CD8-positive, alpha-beta memory T cell (primary cell): Measurements from ENCODE around the gene EGFR. TPM values are rescaled to one million over a fixed set of nuclear protein-coding genes. Genes with fewer than 3 reads are reported as not detected.

Experiments used
- CTCF ChIA-PET: fragments of 350-600 bp; sonication (Branson Sonifier 250); formaldehyde crosslinking; loops from one replicate; lab custom pipeline; 2021; ENCODE audit warnings: antibody characterized with exemption; lab: Charles Lee
- POLR2A ChIA-PET: fragments of 350-600 bp; sonication (Branson Sonifier 250); formaldehyde crosslinking; loops from one replicate; lab custom pipeline; 2021; ENCODE audit warnings: antibody characterized with exemption; lab: Charles Lee
- DNase-seq, 5 donors: peaks; one replicate each; pipeline versions ENCODE4 v3.0.0 to v3.0.0-alpha.2; 2020 to 2022; ENCODE audit warnings: mixed read lengths in 1 of 5
- H3K27ac ChIP-seq: one replicate; pipeline ENCODE4 v1.7.0; 2013; ENCODE audit warnings: low read depth, mild to moderate bottlenecking, low read length, moderate library complexity
- H3K27me3 ChIP-seq: 2 replicates; pipeline ENCODE4 v1.7.0; 2013; ENCODE audit warnings: low read length, mild to moderate bottlenecking; ENCODE audit not compliant: insufficient read depth, poor library complexity, severe bottlenecking
- H3K36me3 ChIP-seq: 2 replicates; pipeline ENCODE4 v1.7.0; 2013; ENCODE audit warnings: mild to moderate bottlenecking, low read length, moderate library complexity; ENCODE audit not compliant: insufficient read depth
- H3K4me1 ChIP-seq: 2 replicates; pipeline ENCODE4 v1.7.0; 2013; ENCODE audit warnings: mild to moderate bottlenecking, low read length, moderate library complexity; ENCODE audit not compliant: insufficient read depth
- H3K4me3 ChIP-seq: 2 replicates; pipeline ENCODE4 v1.7.0; 2013; ENCODE audit warnings: mild to moderate bottlenecking, low read length
- H3K9me3 ChIP-seq: 2 replicates; pipeline ENCODE4 v1.7.0; 2013; ENCODE audit warnings: mild to moderate bottlenecking, low read length
- H3K27ac Mint-ChIP-seq, 8 donors: one replicate each; pipeline ENCODE4 v1.8.0; 2020 to 2021; ENCODE audit warnings: mixed read lengths in 8 of 8, mild to moderate bottlenecking in 6 of 8, inconsistent platforms in 3 of 8, moderate library complexity in 3 of 8
- H3K27me3 Mint-ChIP-seq, 2 donors: one replicate each; pipeline ENCODE4 v1.8.0; 2020 to 2021; ENCODE audit warnings: mixed read lengths in 2 of 2, mild to moderate bottlenecking in 1 of 2, moderate library complexity in 1 of 2
- H3K36me3 Mint-ChIP-seq, 3 donors: one replicate each; pipeline ENCODE4 v1.8.0; 2020 to 2021; ENCODE audit warnings: mixed read lengths in 3 of 3, inconsistent platforms in 1 of 3, mild to moderate bottlenecking in 1 of 3
- H3K4me1 Mint-ChIP-seq, 3 donors: one replicate each; pipeline ENCODE4 v1.8.0; 2020 to 2021; ENCODE audit warnings: mixed read lengths in 3 of 3, inconsistent platforms in 1 of 3, mild to moderate bottlenecking in 1 of 3
- H3K4me3 Mint-ChIP-seq, 7 donors: one replicate each; pipeline ENCODE4 v1.8.0; 2020 to 2021; ENCODE audit warnings: mixed read lengths in 7 of 7, mild to moderate bottlenecking in 6 of 7, moderate library complexity in 4 of 7, inconsistent platforms in 2 of 7
- H3K9me3 Mint-ChIP-seq, 5 donors: one replicate each; pipeline ENCODE4 v1.8.0; 2020 to 2022; ENCODE audit warnings: mixed read lengths in 5 of 5, mild to moderate bottlenecking in 3 of 5, moderate library complexity in 2 of 5, inconsistent platforms in 1 of 5
- polyA plus RNA-seq: library from polyadenylated mRNA; unstranded; fragments of 300-500 nt; fragmentation: Illumina TruSeq; gene quantifications from one replicate; pipeline ENCODE4 v1.2.3, GENCODE V29; 2021
- total RNA-seq, 2 experiments: library from RNA; stranded (reverse); gene quantifications; one replicate each; pipeline ENCODE4 v1.2.3, GENCODE V29; 2021

Gene EGFR
- total and polyA plus RNA-seq, 3 experiments from 2014 or later, result not detected

- Histone ChIP-seq H3K9me3 (no peaks in the 10 kb centered on the region), H3K36me3 (no peaks in the 10 kb centered on the region), H3K27ac (no peak overlapping the region), H3K4me1 (peaks cover 3% of the 10 kb centered on the region), H3K4me3 (no peak overlapping the region), H3K27me3 (peaks cover 22% of the 10 kb centered on the region)
- Mint-ChIP-seq H3K4me3 (no peak overlapping the region), H3K27me3 (peaks cover 36 to 67% of the 10 kb centered on the region in 2 donors), H3K9me3 (no peaks in the 10 kb centered on the region), H3K27ac (peak overlapping the region in 2 of 8 donors; percentile 7 to 35), H3K36me3 (no peaks in the 10 kb centered on the region), H3K4me1 (peaks cover 11 to 24% (median 12%) of the 10 kb centered on the region in 3 donors)
- ChIA-PET CTCF (interaction anchor here (1.5 kb wide), 1 partner anchor 478 kb away, joined by 4 read pairs; no protein-coding TSS in a partner anchor), POLR2A (no interaction called here)
- DNase-seq, result no peak
Observed at GRCh38 chr7:55251911-55252310, 233.1 kb downstream of the EGFR start.

GRCh38 chr7:55252386-55252785, 233.6 kb downstream of the EGFR start:
- peaks cover 22% of the 10 kb centered on the region for H3K27me3 ChIP-seq
- H3K4me3 ChIP-seq, result no peak overlapping the region
- H3K9me3 ChIP-seq, result no peaks in the 10 kb centered on the region
- Mint-ChIP-seq H3K36me3 (no peaks in the 10 kb centered on the region), H3K9me3 (no peaks in the 10 kb centered on the region), H3K4me1 (peaks cover 11 to 24% (median 12%) of the 10 kb centered on the region in 3 donors), H3K27me3 (peaks cover 36 to 72% of the 10 kb centered on the region in 2 donors), H3K4me3 (no peak overlapping the region), H3K27ac (no peak overlapping the region)
- no peaks in the 10 kb centered on the region for H3K36me3 ChIP-seq
- POLR2A ChIA-PET, result no interaction called here
- no peak for DNase-seq
- CTCF ChIA-PET, result interaction anchor here (1.5 kb wide), 1 partner anchor 479 kb away, joined by 4 read pairs; no protein-coding TSS in a partner anchor
- H3K4me1 ChIP-seq, result peaks cover 3% of the 10 kb centered on the region
- H3K27ac ChIP-seq, result no peak overlapping the region

DNA sequence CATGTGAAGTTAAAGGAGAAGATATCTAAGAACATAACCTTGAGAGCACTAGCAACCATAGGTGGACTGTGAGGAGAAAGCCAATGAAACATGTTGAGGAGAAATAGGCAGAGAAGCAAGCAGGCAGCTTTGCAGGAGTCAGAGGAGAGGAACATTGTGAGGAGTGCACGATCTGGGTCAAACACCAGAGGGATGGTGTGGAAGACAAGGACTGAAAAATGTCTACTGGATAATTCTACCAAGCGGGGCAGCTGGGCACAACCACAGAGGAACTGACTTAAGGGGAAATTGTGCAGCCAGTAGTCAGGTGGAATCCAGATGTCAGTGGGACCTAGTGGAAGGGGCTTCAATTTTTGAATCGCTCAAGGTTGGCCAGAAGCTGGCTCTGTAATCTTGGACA, 234.4 kb downstream of the EGFR start:
- Histone ChIP-seq H3K9me3 (no peaks in the 10 kb centered on the region), H3K4me1 (peaks cover 3% of the 10 kb centered on the region), H3K4me3 (no peak overlapping the region), H3K27me3 (peaks cover 22% of the 10 kb centered on the region), H3K27ac (no peak overlapping the region), H3K36me3 (no peaks in the 10 kb centered on the region)
- no peaks in the 10 kb centered on the region for H3K36me3 Mint-ChIP-seq
- no peaks in the 10 kb centered on the region for H3K9me3 Mint-ChIP-seq
- H3K27ac Mint-ChIP-seq, result peak overlapping the region in 1 of 8 donors; percentile 2
- peaks cover 34 to 72% of the 10 kb centered on the region in 2 donors for H3K27me3 Mint-ChIP-seq
- POLR2A ChIA-PET, result no interaction called here
- CTCF ChIA-PET, result interaction anchor here (1.5 kb wide), 1 partner anchor 480 kb away, joined by 4 read pairs; no protein-coding TSS in a partner anchor
- no peak for DNase-seq
- peaks cover 11 to 24% (median 12%) of the 10 kb centered on the region in 3 donors for H3K4me1 Mint-ChIP-seq
- peak overlapping the region in 4 of 7 donors; percentile 9 to 58 (median 24) for H3K4me3 Mint-ChIP-seq

GRCh38 chr7:55254242-55254595, 235.4 kb downstream of the EGFR start:
- H3K36me3 ChIP-seq, result no peaks in the 10 kb centered on the region
- ChIA-PET CTCF (interaction anchor here (1.1 to 2.3 kb wide), 12 partner anchors 8 to 502 kb away, joined by 3 to 9 read pairs (median 4); no protein-coding TSS in a partner anchor), POLR2A (no interaction called here)
- no peaks in the 10 kb centered on the region for H3K9me3 ChIP-seq
- peaks cover 28 to 68% of the 10 kb centered on the region in 2 donors for H3K27me3 Mint-ChIP-seq
- peaks cover 22% of the 10 kb centered on the region for H3K27me3 ChIP-seq
- no peak overlapping the region for H3K27ac ChIP-seq
- peaks cover 11 to 24% (median 12%) of the 10 kb centered on the region in 3 donors for H3K4me1 Mint-ChIP-seq
- H3K9me3 Mint-ChIP-seq, result no peaks in the 10 kb centered on the region
- H3K4me3 ChIP-seq, result no peak overlapping the region
- DNase-seq, result no peak
- H3K4me1 ChIP-seq, result peaks cover 3% of the 10 kb centered on the region
- no peaks in the 10 kb centered on the region for H3K36me3 Mint-ChIP-seq
- no peak overlapping the region for H3K27ac Mint-ChIP-seq
- peak overlapping the region; percentile 40 to 80 (median 57) for H3K4me3 Mint-ChIP-seq

DNA sequence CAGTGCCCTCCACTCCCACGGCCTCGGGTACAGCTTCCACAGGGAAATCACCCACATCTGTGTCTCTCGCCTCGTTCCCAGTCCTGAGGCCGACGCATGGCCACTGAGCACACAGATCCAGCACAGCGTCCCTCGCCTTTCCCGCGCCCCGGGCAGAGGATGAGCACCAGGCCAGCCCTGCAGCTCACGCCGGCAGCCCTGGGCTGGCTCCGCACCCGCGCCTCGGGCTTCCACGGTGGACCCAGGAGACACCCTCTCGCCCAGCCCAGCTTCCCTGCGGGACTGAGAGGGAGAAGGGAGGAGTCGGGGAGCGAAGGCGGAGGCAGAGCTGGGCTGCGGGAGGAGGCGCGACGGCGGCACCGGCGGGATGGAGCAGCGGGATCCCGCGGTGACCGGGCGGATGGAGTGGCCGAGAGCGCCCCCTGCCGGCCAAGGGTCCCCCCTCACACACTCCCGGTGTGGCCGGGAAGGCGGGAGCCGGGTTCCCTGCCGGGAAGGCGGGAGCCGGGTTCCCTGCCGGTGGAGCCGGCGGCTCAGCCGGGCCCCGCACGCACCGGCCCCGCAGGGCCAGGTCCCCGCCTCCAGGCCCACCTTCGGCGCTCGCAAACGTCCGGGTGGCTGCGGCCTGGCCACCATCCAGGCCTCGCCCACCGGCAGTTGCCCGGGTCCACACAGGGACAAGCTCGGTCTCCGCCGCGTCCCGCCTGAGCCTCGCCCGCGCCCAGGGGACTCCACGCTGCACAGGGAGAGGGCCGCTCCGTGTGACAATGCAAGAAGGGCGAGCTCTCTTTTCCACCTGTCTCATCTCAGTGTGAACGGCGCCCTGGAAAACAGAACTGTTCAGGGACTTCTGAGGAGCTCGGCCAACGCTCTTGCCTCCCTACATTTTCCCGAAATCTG, 236.0 kb downstream of the EGFR start:
- Mint-ChIP-seq H3K4me1 (peaks cover 11 to 24% (median 12%) of the 10 kb centered on the region in 3 donors), H3K36me3 (no peaks in the 10 kb centered on the region), H3K27me3 (peaks cover 28 to 68% of the 10 kb centered on the region in 2 donors), H3K4me3 (peak overlapping the region; percentile 86 to 92 (median 88)), H3K27ac (peak overlapping the region in 4 of 8 donors; percentile 42 to 85 (median 61)), H3K9me3 (no peaks in the 10 kb centered on the region)
- H3K4me3 ChIP-seq, result peak overlapping the region; percentile 73
- CTCF ChIA-PET, result interaction anchor here (0.7 to 2.3 kb wide), 18 partner anchors 8 to 503 kb away, joined by 3 to 11 read pairs (median 4); no protein-coding TSS in a partner anchor
- DNase-seq, result peak; percentile 36 to 58 (median 51)
- H3K4me1 ChIP-seq, result peaks cover 3% of the 10 kb centered on the region
- H3K27ac ChIP-seq, result no peak overlapping the region
- no peaks in the 10 kb centered on the region for H3K9me3 ChIP-seq
- no peaks in the 10 kb centered on the region for H3K36me3 ChIP-seq
- peaks cover 22% of the 10 kb centered on the region for H3K27me3 ChIP-seq
- POLR2A ChIA-PET, result no interaction called here

GRCh38 chr7:55255496-55256445, 237.0 kb downstream of the EGFR start:
- Histone ChIP-seq H3K9me3 (no peaks in the 10 kb centered on the region), H3K4me3 (peak overlapping the region; percentile 73), H3K27me3 (peaks cover 22% of the 10 kb centered on the region), H3K4me1 (peaks cover 3% of the 10 kb centered on the region), H3K36me3 (no peaks in the 10 kb centered on the region), H3K27ac (no peak overlapping the region)
- peak; percentile 45 to 64 (median 53) for DNase-seq
- peak overlapping the region in 4 of 8 donors; percentile 42 to 85 (median 61) for H3K27ac Mint-ChIP-seq
- H3K36me3 Mint-ChIP-seq, result no peaks in the 10 kb centered on the region
- CTCF ChIA-PET, result interaction anchor here (0.7 to 2.3 kb wide), 17 partner anchors 9 to 504 kb away, joined by 3 to 11 read pairs (median 4); no protein-coding TSS in a partner anchor
- peaks cover 30 to 70% of the 10 kb centered on the region in 2 donors for H3K27me3 Mint-ChIP-seq
- peaks cover 11 to 24% (median 12%) of the 10 kb centered on the region in 3 donors for H3K4me1 Mint-ChIP-seq
- POLR2A ChIA-PET, result no interaction called here
- no peaks in the 10 kb centered on the region for H3K9me3 Mint-ChIP-seq
- H3K4me3 Mint-ChIP-seq, result peak overlapping the region; percentile 86 to 92 (median 88)

- no peaks in the 10 kb centered on the region for H3K9me3 Mint-ChIP-seq
Observed at GRCh38 chr7:55258631-55259030, 239.8 kb downstream of the EGFR start.

More at GRCh38 chr7:55258631-55259030, 239.8 kb downstream of the EGFR start:
- H3K27ac Mint-ChIP-seq, result no peak overlapping the region
- ChIA-PET CTCF (no interaction called here), POLR2A (no interaction called here)
- no peak overlapping the region for H3K4me3 ChIP-seq
- no peaks in the 10 kb centered on the region for H3K36me3 ChIP-seq
- peaks cover 17% of the 10 kb centered on the region for H3K27me3 ChIP-seq
- no peak overlapping the region for H3K4me3 Mint-ChIP-seq
- H3K4me1 Mint-ChIP-seq, result peaks cover 11 to 21% (median 12%) of the 10 kb centered on the region in 3 donors
- no peak for DNase-seq
- H3K4me1 ChIP-seq, result peaks cover 3% of the 10 kb centered on the region
- H3K27ac ChIP-seq, result no peak overlapping the region
- H3K9me3 ChIP-seq, result no peaks in the 10 kb centered on the region
- H3K27me3 Mint-ChIP-seq, result peaks cover 22 to 55% of the 10 kb centered on the region in 2 donors
- H3K36me3 Mint-ChIP-seq, result no peaks in the 10 kb centered on the region
